ENCODE data around the gene TES. TPM values are rescaled to one million over a fixed set of nuclear protein-coding genes. Genes with fewer than 3 reads are reported as not detected.

Gene TES
- total and polyA plus RNA-seq, 3 donors from 2014 or later, result 40.4 to 120 (median 71.0) TPM

- H3K9me3 ChIP-seq, result no peaks in the 10 kb centered on the region
These were observed 34.1 kb upstream of the TES start for GRCh38 chr7:116176226-116176625.

GRCh38 chr7:116177009-116177408 is 33.3 kb upstream of the TES start:
- intact Hi-C loops (cut with DNase I; ENCODE audit: low total_unique reads), result no loop called here
- no peak overlapping the region for H3K27ac ChIP-seq
- TF ChIP-seq POLR2A (IDR thresholded peaks at IDR 0.05), result no peak
- no peak for TF ChIP-seq CTCF (IDR thresholded peaks at IDR 0.05)
- H3K9me3 ChIP-seq, result no peaks in the 10 kb centered on the region
- H3K27me3 ChIP-seq, result no peaks in the 10 kb centered on the region
- H3K4me1 ChIP-seq, result no peaks in the 10 kb centered on the region
- H3K36me3 ChIP-seq (ENCODE audit: low read depth, missing control alignments), result no peaks in the 10 kb centered on the region
- DNase-seq, result no peak
- WGBS, 2 donors, result 75 to 79% methylated on average over 3 of the region's 3 CpGs
- H3K4me3 ChIP-seq, result no peak overlapping the region

More at GRCh38 chr7:116176226-116176625, 34.1 kb upstream of the TES start:
- no peak for DNase-seq
- Histone ChIP-seq H3K36me3 (ENCODE audit: low read depth, missing control alignments) (no peaks in the 10 kb centered on the region), H3K27me3 (no peaks in the 10 kb centered on the region), H3K4me3 (no peak overlapping the region), H3K4me1 (no peaks in the 10 kb centered on the region), H3K27ac (no peak overlapping the region)
- intact Hi-C loops (cut with DNase I; ENCODE audit: low total_unique reads), result no loop called here
- 70 to 88% methylated on average over 2 of the region's 2 CpGs for WGBS, 2 donors
- TF ChIP-seq CTCF (IDR thresholded peaks at IDR 0.05) (no peak), POLR2A (IDR thresholded peaks at IDR 0.05) (no peak)

DNA sequence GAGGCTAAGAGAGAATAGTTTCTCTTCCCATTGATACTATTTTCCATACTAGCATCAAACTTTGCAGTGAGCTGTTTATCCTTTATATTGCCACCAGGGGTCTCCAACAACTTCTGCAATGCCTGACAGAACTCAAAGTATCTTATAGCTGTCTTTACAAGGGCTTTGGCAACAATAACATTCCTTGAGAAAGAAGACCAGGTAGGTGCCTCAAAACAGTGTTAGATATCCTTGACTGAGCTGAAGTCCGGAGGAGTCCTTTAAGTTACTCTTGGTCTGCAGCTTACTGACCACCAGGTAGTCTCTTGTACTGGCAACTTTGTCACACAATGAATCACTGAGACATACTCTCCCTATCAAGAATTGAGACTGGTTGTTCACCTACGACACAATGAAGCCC is 30.0 kb upstream of the TES start:
- DNase-seq, result peak; percentile 23
- H3K36me3 ChIP-seq (ENCODE audit: low read depth, missing control alignments), result no peaks in the 10 kb centered on the region
- WGBS, 2 donors, result 37 to 62% methylated on average over 2 of the region's 2 CpGs
- no peak overlapping the region for H3K4me3 ChIP-seq
- no peak overlapping the region for H3K27ac ChIP-seq
- intact Hi-C loops (cut with DNase I; ENCODE audit: low total_unique reads), result no loop called here
- H3K9me3 ChIP-seq, result no peaks in the 10 kb centered on the region
- TF ChIP-seq POLR2A (IDR thresholded peaks at IDR 0.05) (no peak), CTCF (IDR thresholded peaks at IDR 0.05) (peak; percentile 45 to 63 (median 55))
- H3K27me3 ChIP-seq, result no peaks in the 10 kb centered on the region
- H3K4me1 ChIP-seq, result no peaks in the 10 kb centered on the region

GRCh38 chr7:116182023-116182422 is 28.3 kb upstream of the TES start:
- peak; percentile 19 for DNase-seq
- 77 to 85% methylated on average over 5 to 30 of the region's 30 CpGs for WGBS, 2 donors
- H3K4me3 ChIP-seq, result peak overlapping the region; percentile 36 to 51
- no peaks in the 10 kb centered on the region for H3K4me1 ChIP-seq
- intact Hi-C loops (cut with DNase I; ENCODE audit: low total_unique reads), result no loop called here
- H3K27me3 ChIP-seq, result no peaks in the 10 kb centered on the region
- no peaks in the 10 kb centered on the region for H3K36me3 ChIP-seq (ENCODE audit: low read depth, missing control alignments)
- H3K27ac ChIP-seq, result no peak overlapping the region
- TF ChIP-seq CTCF (IDR thresholded peaks at IDR 0.05) (no peak), POLR2A (IDR thresholded peaks at IDR 0.05) (no peak)
- H3K9me3 ChIP-seq, result no peaks in the 10 kb centered on the region

DNA sequence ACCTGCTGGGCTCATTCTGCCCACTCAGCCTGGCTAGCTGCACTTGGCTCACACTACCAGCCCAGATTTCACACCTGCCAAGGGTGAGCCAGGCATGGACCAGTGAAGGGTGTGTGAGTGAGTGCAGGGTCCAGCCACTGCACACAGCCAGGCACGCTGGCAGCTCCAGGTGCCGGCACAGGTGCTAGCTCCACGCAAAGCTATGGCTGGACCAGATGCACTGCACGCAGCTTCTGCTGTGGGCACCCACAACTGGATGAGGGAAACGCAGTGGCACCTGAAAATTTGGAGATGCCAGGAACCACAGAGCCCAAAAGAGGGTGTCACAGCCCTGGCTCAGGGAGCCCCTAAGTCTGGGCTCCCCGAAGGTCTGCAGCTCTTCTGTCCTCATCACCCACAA is 24.9 kb upstream of the TES start:
- intact Hi-C loops (cut with DNase I; ENCODE audit: low total_unique reads), result no loop called here
- Histone ChIP-seq H3K27ac (no peak overlapping the region), H3K4me3 (no peak overlapping the region), H3K36me3 (ENCODE audit: low read depth, missing control alignments) (no peaks in the 10 kb centered on the region), H3K27me3 (no peaks in the 10 kb centered on the region), H3K4me1 (no peaks in the 10 kb centered on the region), H3K9me3 (no peaks in the 10 kb centered on the region)
- 95 to 100% methylated on average over 1 to 6 of the region's 6 CpGs for WGBS, 2 donors
- TF ChIP-seq POLR2A (IDR thresholded peaks at IDR 0.05) (no peak), CTCF (IDR thresholded peaks at IDR 0.05) (no peak)
- no peak for DNase-seq

All from testis (tissue), 3 donors.